ENCODE data around the gene SLC35B4.

The SLC35B4 gene

GRCh38 chr7:134357486-134357885, 40.8 kb upstream of the SLC35B4 start:
- Histone ChIP-seq H3K79me2 (ENCODE audit: insufficient read depth, low read length) (no peaks in the 10 kb centered on the region), H3K4me2 (ENCODE audit: insufficient read depth, low read length) (no peak overlapping the region), H3K9me3 (ENCODE audit: insufficient read depth, low read length, severe bottlenecking) (no peaks in the 10 kb centered on the region), H3K4me1 (ENCODE audit: insufficient read depth, low read length) (0 out of 2 replicates have a peak, but pooled peaks cover 3% of the 10 kb centered on the region), H4K20me1 (ENCODE audit: insufficient read depth, low read length) (no peaks in the 10 kb centered on the region), H3K4me3 (ENCODE audit: low read depth in 1 of 2, low read length in 2 of 2) (no peak overlapping the region), H3K27ac (ENCODE audit: low read length) (no peak overlapping the region), H3K36me3 (ENCODE audit: insufficient read depth, low read length) (no peaks in the 10 kb centered on the region), H2AFZ (ENCODE audit: low read depth, low read length) (peak overlapping the region; percentile 77), H3K27me3 (ENCODE audit: insufficient read depth, low read length, poor library complexity) (peaks cover 2% of the 10 kb centered on the region), H3K9ac (ENCODE audit: low read depth, low read length) (no peak overlapping the region)
- TF ChIP-seq EZH2 (IDR thresholded peaks at IDR 0.05; ENCODE audit: borderline replicate concordance, low read depth, low read length, severe bottlenecking) = no peak
- TF ChIP-seq CTCF (IDR thresholded peaks at IDR 0.05; ENCODE audit: borderline replicate concordance, extremely low read depth, low read length, poor library complexity, severe bottlenecking) = peak; percentile 33
- ATAC-seq (ENCODE audit: insufficient read depth, low read depth) (peak; percentile 53), DNase-seq (no peak)

DNA sequence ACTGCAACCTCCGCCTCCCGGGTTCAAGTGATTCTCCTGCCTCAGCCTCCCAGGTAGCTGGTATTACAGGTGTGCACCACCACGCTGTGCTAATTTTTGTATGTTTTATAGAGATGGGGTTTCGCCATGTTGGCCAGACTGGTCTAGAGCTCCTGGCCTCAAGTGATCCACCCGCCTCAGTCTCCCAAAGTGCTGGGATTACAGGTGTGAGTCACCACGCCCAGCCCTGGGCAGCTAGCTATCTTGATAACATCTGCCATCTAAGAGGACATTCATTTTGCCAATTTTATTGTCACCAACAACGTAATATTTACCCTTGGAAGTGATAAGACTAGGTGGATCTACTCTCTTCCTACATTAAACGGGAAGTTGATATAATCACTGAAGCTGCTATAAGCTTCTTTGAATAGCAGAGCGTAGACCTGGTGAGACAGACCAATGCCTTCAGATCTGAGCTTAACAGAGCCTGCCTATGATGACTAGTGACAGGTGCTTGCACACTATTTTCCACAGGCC, 39.7 kb upstream of the SLC35B4 start:
- H3K9me3 ChIP-seq (ENCODE audit: insufficient read depth, low read length, severe bottlenecking) = no peaks in the 10 kb centered on the region
- DNase-seq (no peak), ATAC-seq (ENCODE audit: insufficient read depth, low read depth) (no peak)
- no peak overlapping the region for H3K4me2 ChIP-seq (ENCODE audit: insufficient read depth, low read length)
- no peak overlapping the region for H2AFZ ChIP-seq (ENCODE audit: low read depth, low read length)
- no peaks in the 10 kb centered on the region for H3K36me3 ChIP-seq (ENCODE audit: insufficient read depth, low read length)
- no peaks in the 10 kb centered on the region for H4K20me1 ChIP-seq (ENCODE audit: insufficient read depth, low read length)
- TF ChIP-seq CTCF (IDR thresholded peaks at IDR 0.05; ENCODE audit: borderline replicate concordance, extremely low read depth, low read length, poor library complexity, severe bottlenecking) = no peak
- H3K9ac ChIP-seq (ENCODE audit: low read depth, low read length) = no peak overlapping the region
- no peak overlapping the region for H3K4me3 ChIP-seq (ENCODE audit: low read depth in 1 of 2, low read length in 2 of 2)
- H3K4me1 ChIP-seq (ENCODE audit: insufficient read depth, low read length) = 0 out of 2 replicates have a peak, but pooled peaks cover 3% of the 10 kb centered on the region
- no peaks in the 10 kb centered on the region for H3K79me2 ChIP-seq (ENCODE audit: insufficient read depth, low read length)
- no peak overlapping the region for H3K27ac ChIP-seq (ENCODE audit: low read length)
- H3K27me3 ChIP-seq (ENCODE audit: insufficient read depth, low read length, poor library complexity) = no peaks in the 10 kb centered on the region

GRCh38 chr7:134355927-134356326, 39.2 kb upstream of the SLC35B4 start:
- TF ChIP-seq EZH2 (IDR thresholded peaks at IDR 0.05; ENCODE audit: borderline replicate concordance, low read depth, low read length, severe bottlenecking) = no peak
- TF ChIP-seq CTCF (IDR thresholded peaks at IDR 0.05; ENCODE audit: borderline replicate concordance, extremely low read depth, low read length, poor library complexity, severe bottlenecking) = no peak
- H3K79me2 ChIP-seq (ENCODE audit: insufficient read depth, low read length) = no peaks in the 10 kb centered on the region
- H3K9ac ChIP-seq (ENCODE audit: low read depth, low read length) = no peak overlapping the region
- H3K4me2 ChIP-seq (ENCODE audit: insufficient read depth, low read length) = no peak overlapping the region
- H3K4me1 ChIP-seq (ENCODE audit: insufficient read depth, low read length) = 0 out of 2 replicates have a peak, but pooled peaks cover 3% of the 10 kb centered on the region
- H3K27ac ChIP-seq (ENCODE audit: low read length) = no peak overlapping the region
- no peak overlapping the region for H2AFZ ChIP-seq (ENCODE audit: low read depth, low read length)
- no peaks in the 10 kb centered on the region for H3K36me3 ChIP-seq (ENCODE audit: insufficient read depth, low read length)
- H3K4me3 ChIP-seq (ENCODE audit: low read depth in 1 of 2, low read length in 2 of 2) = no peak overlapping the region
- H4K20me1 ChIP-seq (ENCODE audit: insufficient read depth, low read length) = no peaks in the 10 kb centered on the region
- DNase-seq (no peak), ATAC-seq (ENCODE audit: insufficient read depth, low read depth) (no peak)
- H3K27me3 ChIP-seq (ENCODE audit: insufficient read depth, low read length, poor library complexity) = no peaks in the 10 kb centered on the region
- H3K9me3 ChIP-seq (ENCODE audit: insufficient read depth, low read length, severe bottlenecking) = no peaks in the 10 kb centered on the region
